ENCODE results near the gene YLPM1.

DNA sequence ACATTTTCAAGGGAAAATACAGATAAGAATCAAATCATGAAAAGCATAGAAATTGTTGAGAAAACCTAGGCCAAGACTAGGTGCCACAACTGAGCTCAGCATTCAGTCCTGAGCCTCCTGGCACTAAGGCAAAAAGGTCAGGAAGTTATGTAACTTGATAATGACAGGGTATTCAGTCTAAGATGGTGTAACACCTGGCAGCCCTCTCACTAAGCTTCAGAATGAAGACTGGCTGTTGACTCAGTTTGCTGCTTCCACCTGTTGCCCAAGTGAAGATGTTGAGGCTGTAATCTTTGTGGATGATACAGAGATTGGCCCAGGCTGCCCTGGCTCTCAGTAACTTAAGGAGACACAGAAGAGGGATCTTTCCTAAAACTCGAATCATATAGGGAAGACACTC lies 93.2 kb downstream of the YLPM1 start:
- TF ChIP-seq ZNF24 (tag by site-specific recombination; IDR thresholded peaks at IDR 0.05) (no peak), ZNF404 (tag by site-specific recombination; IDR thresholded peaks at IDR 0.05) (no peak), ZNF830 (tag by site-specific recombination; IDR thresholded peaks at IDR 0.05; ENCODE audit: low read depth) (no peak), CTCF (tag by site-specific recombination; IDR thresholded peaks at IDR 0.05) (no peak)

Measured in HEK293 (cell line).